HG03045 (cell line): ENCODE measurements around the gene MFAP2.

Experiments
- ATAC-seq: cut with Tn5 transposase; IDR thresholded peaks from one replicate; pipeline ENCODE4 v1.9.1; 2021; ENCODE audit warnings: mild to moderate bottlenecking, moderate library complexity; ENCODE audit not compliant: unreplicated experiment

The MFAP2 gene

GRCh38 chr1:17008208-17008855, 27.9 kb upstream of the MFAP2 start:
- no peak for ATAC-seq

GRCh38 chr1:17007121-17007520, 26.7 kb upstream of the MFAP2 start:
- no peak for ATAC-seq

- no peak for ATAC-seq
These were observed 24.9 kb upstream of the MFAP2 start for GRCh38 chr1:17005365-17005740.

GRCh38 chr1:17004466-17005364, 24.3 kb upstream of the MFAP2 start:
- ATAC-seq = no peak

GRCh38 chr1:17002524-17002902, 22.1 kb upstream of the MFAP2 start:
- ATAC-seq = no peak

GRCh38 chr1:17001760-17002523, 21.5 kb upstream of the MFAP2 start:
- ATAC-seq = no peak

GRCh38 chr1:16999863-17000262, 19.4 kb upstream of the MFAP2 start:
- ATAC-seq = no peak

- ATAC-seq = no peak
These were observed 18.2 kb upstream of the MFAP2 start for GRCh38 chr1:16998589-16998988.

- ATAC-seq = no peak
These were observed 16.4 kb upstream of the MFAP2 start for GRCh38 chr1:16996845-16997244.

- ATAC-seq = no peak
These were observed 13.2 kb upstream of the MFAP2 start for GRCh38 chr1:16993521-16994038.

- ATAC-seq = no peak
These were observed 12.3 kb upstream of the MFAP2 start for GRCh38 chr1:16992675-16993074.

- no peak for ATAC-seq
These were observed 11.7 kb upstream of the MFAP2 start for GRCh38 chr1:16992102-16992501.

- ATAC-seq = no peak
These were observed 11.2 kb upstream of the MFAP2 start for GRCh38 chr1:16991571-16991970.

- no peak for ATAC-seq
These were observed 9.4 kb upstream of the MFAP2 start for GRCh38 chr1:16989676-16990391.

- ATAC-seq = no peak
These were observed 7.8 kb upstream of the MFAP2 start for GRCh38 chr1:16988210-16988609.

GRCh38 chr1:16986962-16987361, 6.5 kb upstream of the MFAP2 start:
- ATAC-seq = no peak

- ATAC-seq = no peak
These were observed 6.1 kb upstream of the MFAP2 start for GRCh38 chr1:16986560-16986959.

GRCh38 chr1:16986113-16986512, 5.7 kb upstream of the MFAP2 start:
- ATAC-seq = no peak

GRCh38 chr1:16984717-16985116, 4.3 kb upstream of the MFAP2 start:
- ATAC-seq = no peak

GRCh38 chr1:16983649-16984048, 3.2 kb upstream of the MFAP2 start:
- ATAC-seq = no peak

GRCh38 chr1:16982902-16983301, 2.5 kb upstream of the MFAP2 start:
- ATAC-seq = no peak
